Activated naive CD8-positive, alpha-beta T cell treated with anti-CD3 and anti-CD28 coated beads, Interleukin-2, amount 50 U/mL, for 24 hours (primary cell): ENCODE measurements around the gene DCAF6.

Experiments used
- ATAC-seq: fragments of 150-1000 bp; cut with Tn5 transposase; one replicate; pipeline ENCODE4 v1.10.0; 2021
- DNase-seq: peaks from one replicate; pipeline ENCODE4 v3.0.0; 2021
- H3K27ac Mint-ChIP-seq: one replicate; pipeline ENCODE4 v1.8.0; 2021; ENCODE audit warnings: mild to moderate bottlenecking, mixed read lengths
- H3K27me3 Mint-ChIP-seq: one replicate; pipeline ENCODE4 v1.8.0; 2021; ENCODE audit warnings: mixed read lengths
- H3K36me3 Mint-ChIP-seq: one replicate; pipeline ENCODE4 v1.8.0; 2021; ENCODE audit warnings: low read depth, mixed read lengths
- H3K4me1 Mint-ChIP-seq: one replicate; pipeline ENCODE4 v1.8.0; 2021; ENCODE audit warnings: mixed read lengths
- H3K4me3 Mint-ChIP-seq: one replicate; pipeline ENCODE4 v1.8.0; 2021; ENCODE audit warnings: mild to moderate bottlenecking, moderate library complexity, mixed read lengths
- H3K9me3 Mint-ChIP-seq: one replicate; pipeline ENCODE4 v1.8.0; 2021; ENCODE audit warnings: mixed read lengths

DCAF6 gene

DNA sequence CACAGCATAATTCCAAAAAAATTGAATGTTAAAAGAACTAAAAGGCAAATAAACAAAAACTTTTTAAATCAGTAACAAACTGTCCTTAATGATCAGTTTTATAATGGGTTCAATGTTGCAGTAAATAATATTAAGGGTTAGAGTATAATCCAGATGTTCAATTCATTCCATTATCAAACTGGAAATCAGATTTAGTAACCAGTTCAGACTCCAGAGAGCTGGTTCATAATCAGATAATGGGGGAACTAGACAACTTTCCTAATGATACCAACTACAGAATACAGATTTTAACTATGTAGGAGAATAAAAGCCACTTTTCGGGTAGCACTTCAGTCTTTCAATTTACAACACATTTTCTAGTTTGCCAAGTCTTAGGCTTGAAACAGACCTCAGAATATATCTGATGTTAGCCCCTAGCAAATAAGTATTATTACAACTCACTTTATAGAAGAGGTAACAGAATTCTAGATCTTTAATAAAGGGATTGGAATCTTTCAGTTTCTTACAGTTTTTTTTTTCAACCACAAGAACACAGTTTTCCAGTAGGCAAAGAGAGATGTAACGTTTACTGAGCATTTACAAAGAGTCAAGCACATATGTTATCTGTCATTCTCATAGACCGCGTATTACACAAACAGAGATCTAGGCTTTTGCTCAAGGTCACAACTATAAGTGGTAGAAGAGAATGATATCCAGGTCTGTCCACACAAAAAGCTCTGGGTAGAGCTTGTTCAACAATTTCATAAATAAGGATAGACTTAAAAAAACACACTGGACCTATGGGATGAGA is 1.9 kb upstream of the DCAF6 start:
- H3K4me1 Mint-ChIP-seq, result peaks cover 38% of the 10 kb centered on the region
- ATAC-seq, result no peak
- no peaks in the 10 kb centered on the region for H3K27me3 Mint-ChIP-seq

GRCh38 chr1:167935216-167936067 is 1.0 kb upstream of the DCAF6 start:
- Mint-ChIP-seq H3K4me1 (peaks cover 36% of the 10 kb centered on the region), H3K27me3 (no peaks in the 10 kb centered on the region), H3K36me3 (no peaks in the 10 kb centered on the region), H3K27ac (peak overlapping the region; percentile 100), H3K9me3 (no peaks in the 10 kb centered on the region), H3K4me3 (peak overlapping the region; percentile 90)
- ATAC-seq (peak; percentile 25), DNase-seq (peak; percentile 33)

More for the DNA sequence above, 1.9 kb upstream of the DCAF6 start:
- DNase-seq, result no peak
- Mint-ChIP-seq H3K36me3 (no peaks in the 10 kb centered on the region), H3K27ac (peak overlapping the region; percentile 100), H3K4me3 (peak overlapping the region; percentile 90), H3K9me3 (no peaks in the 10 kb centered on the region)

GRCh38 chr1:167936930-167937708 is 636 bp downstream of the DCAF6 start, which contains the start of gene MPC2:
TSS of gene MPC2 (minus strand) at chr1:167937072. CDS start at chr1:167935841, 1,231 bp downstream.
- H3K4me1 Mint-ChIP-seq, result peaks cover 40% of the 10 kb centered on the region
- H3K4me3 Mint-ChIP-seq, result peak within 1 kb of the TSS; percentile 90
- H3K9me3 Mint-ChIP-seq, result no peaks in the 10 kb centered on the region
- no peaks in the 10 kb centered on the region for H3K27me3 Mint-ChIP-seq
- H3K27ac Mint-ChIP-seq, result peak within 1 kb of the TSS; percentile 100
- H3K36me3 Mint-ChIP-seq, result no peaks in the 10 kb centered on the region
- ATAC-seq (peak; percentile 7), DNase-seq (peak; percentile 71)

DNA sequence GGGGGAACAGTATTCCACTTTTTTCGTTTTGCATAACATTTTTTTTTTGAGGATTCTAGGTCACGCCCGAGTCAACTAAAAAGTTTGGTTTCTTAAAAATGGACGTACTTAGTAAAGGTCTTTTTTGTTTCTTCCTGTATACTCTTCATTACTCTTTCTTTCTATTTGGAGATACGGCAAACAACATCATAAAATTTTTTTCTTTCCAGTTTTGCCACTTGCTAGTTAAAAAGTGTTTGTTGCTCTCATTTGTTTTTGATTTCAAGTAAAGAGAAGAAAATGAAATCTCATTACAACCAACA is 1.2 kb downstream of the DCAF6 start:
- ATAC-seq (no peak), DNase-seq (no peak)
- Mint-ChIP-seq H3K4me3 (peak overlapping the region; percentile 90), H3K9me3 (no peaks in the 10 kb centered on the region), H3K27ac (peak overlapping the region; percentile 100), H3K4me1 (peaks cover 38% of the 10 kb centered on the region), H3K27me3 (no peaks in the 10 kb centered on the region), H3K36me3 (peaks cover 2% of the 10 kb centered on the region)

GRCh38 chr1:167938080-167938636 is 1.7 kb downstream of the DCAF6 start:
- no peak for DNase-seq
- Mint-ChIP-seq H3K27me3 (no peaks in the 10 kb centered on the region), H3K4me1 (peaks cover 35% of the 10 kb centered on the region), H3K27ac (peak overlapping the region; percentile 9), H3K4me3 (peak overlapping the region; percentile 90), H3K9me3 (no peaks in the 10 kb centered on the region), H3K36me3 (peaks cover 2% of the 10 kb centered on the region)
- no peak for ATAC-seq

DNA sequence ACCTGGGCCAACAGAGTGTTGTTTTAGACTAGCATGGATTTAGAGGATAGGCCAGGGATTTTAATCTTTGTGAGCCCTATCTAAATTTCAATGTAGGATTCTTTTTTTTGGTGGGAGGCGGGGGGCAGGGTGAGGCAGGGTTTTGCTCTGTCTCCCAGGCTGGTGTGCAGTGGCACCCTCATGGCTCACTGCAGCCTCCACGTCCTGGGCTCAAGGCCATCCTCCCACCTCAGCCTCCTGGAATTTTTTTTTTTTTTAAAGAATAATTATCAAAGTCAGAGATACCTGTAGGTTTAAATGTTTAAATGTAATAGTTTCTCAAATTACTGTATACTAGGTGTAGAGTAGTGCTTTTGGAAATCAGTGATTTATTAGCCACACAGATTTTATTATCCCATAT is 3.8 kb downstream of the DCAF6 start:
- H3K4me3 Mint-ChIP-seq, result no peak overlapping the region
- no peak overlapping the region for H3K27ac Mint-ChIP-seq
- peaks cover 11% of the 10 kb centered on the region for H3K36me3 Mint-ChIP-seq
- H3K9me3 Mint-ChIP-seq, result no peaks in the 10 kb centered on the region
- no peaks in the 10 kb centered on the region for H3K27me3 Mint-ChIP-seq
- no peak for ATAC-seq
- no peak for DNase-seq
- H3K4me1 Mint-ChIP-seq, result peaks cover 20% of the 10 kb centered on the region

GRCh38 chr1:167943541-167943940 is 7.1 kb downstream of the DCAF6 start:
- H3K27ac Mint-ChIP-seq, result no peak overlapping the region
- H3K27me3 Mint-ChIP-seq, result no peaks in the 10 kb centered on the region

DNA sequence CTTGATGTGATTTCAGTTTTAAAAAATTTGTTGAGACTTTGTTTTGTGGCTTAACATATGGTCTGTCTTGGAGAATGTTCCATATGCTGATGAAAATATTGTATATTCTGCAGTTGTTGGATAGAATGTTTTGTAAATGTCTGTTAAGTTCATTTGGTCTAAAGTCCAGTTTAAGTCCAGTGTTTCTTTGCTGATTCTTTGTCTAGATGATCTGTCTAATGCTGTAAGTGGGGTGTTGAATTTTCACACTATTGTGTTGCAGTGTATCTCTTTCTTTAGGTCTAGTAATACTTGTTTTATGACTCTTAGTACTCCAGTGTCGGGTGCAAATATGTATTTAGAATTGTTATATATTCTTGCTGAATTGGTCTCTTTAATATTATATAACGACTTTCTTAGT is 11.2 kb downstream of the DCAF6 start:
- H3K9me3 Mint-ChIP-seq, result no peaks in the 10 kb centered on the region
- H3K36me3 Mint-ChIP-seq, result peaks cover 14% of the 10 kb centered on the region

More at GRCh38 chr1:167943541-167943940, 7.1 kb downstream of the DCAF6 start:
- Mint-ChIP-seq H3K9me3 (no peaks in the 10 kb centered on the region), H3K4me3 (no peak overlapping the region), H3K4me1 (peaks cover 33% of the 10 kb centered on the region), H3K36me3 (peaks cover 11% of the 10 kb centered on the region)
- ATAC-seq (no peak), DNase-seq (no peak)

DNA sequence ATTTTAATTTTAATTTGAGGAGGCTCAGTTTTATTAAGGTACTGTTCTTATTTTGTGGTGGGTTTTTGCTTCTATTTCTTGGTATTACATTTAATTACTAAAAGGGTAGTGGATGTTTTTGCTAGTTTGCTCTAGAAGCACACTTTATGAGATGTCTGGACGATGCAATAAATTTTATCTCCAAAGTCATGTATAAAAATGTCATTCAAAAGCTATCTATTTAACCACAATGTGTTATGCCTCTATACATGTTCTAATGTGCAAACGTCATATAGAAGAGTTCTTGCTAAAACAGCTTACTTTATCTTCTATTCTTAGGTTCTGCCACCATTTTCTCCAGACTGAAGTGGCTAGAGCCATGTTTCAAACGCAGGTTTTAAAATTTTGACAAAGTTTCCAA is 13.3 kb downstream of the DCAF6 start:
- DNase-seq (no peak), ATAC-seq (no peak)
- Mint-ChIP-seq H3K4me1 (peaks cover 32% of the 10 kb centered on the region), H3K36me3 (peaks cover 18% of the 10 kb centered on the region), H3K27me3 (no peaks in the 10 kb centered on the region), H3K4me3 (no peak overlapping the region), H3K9me3 (no peaks in the 10 kb centered on the region), H3K27ac (no peak overlapping the region)

More for the DNA sequence above, 11.2 kb downstream of the DCAF6 start:
- no peak for ATAC-seq
- Mint-ChIP-seq H3K27ac (no peak overlapping the region), H3K27me3 (no peaks in the 10 kb centered on the region), H3K4me3 (no peak overlapping the region), H3K4me1 (peaks cover 34% of the 10 kb centered on the region)
- no peak for DNase-seq

- DNase-seq, result no peak
- no peaks in the 10 kb centered on the region for H3K9me3 Mint-ChIP-seq
- H3K36me3 Mint-ChIP-seq, result peaks cover 26% of the 10 kb centered on the region
- ATAC-seq, result no peak
- H3K27me3 Mint-ChIP-seq, result no peaks in the 10 kb centered on the region
- H3K4me1 Mint-ChIP-seq, result peaks cover 28% of the 10 kb centered on the region
- H3K27ac Mint-ChIP-seq, result no peak overlapping the region
- no peak overlapping the region for H3K4me3 Mint-ChIP-seq
These were observed 14.1 kb downstream of the DCAF6 start for GRCh38 chr1:167950569-167950968.

DNA sequence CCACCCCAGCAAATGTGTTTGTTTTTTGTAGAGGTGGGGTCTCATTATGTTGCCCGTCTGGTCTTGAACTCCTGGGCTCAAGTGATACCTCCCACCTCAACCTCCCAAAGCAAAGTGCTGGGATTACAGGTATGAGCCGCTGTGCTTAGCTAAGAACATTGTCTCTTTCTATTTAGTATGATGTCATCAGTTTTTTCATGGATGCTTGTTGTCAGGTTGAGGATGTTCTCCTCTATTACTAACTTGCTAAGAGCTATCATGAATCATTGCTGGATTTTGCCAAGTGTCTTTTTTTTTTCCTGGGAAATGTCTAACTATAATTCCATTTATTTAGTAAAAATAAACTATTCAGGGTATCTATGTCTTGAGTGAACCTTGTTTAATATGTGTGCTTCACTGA is 19.4 kb downstream of the DCAF6 start:
- ATAC-seq (no peak), DNase-seq (no peak)
- H3K4me3 Mint-ChIP-seq, result no peak overlapping the region
- no peak overlapping the region for H3K27ac Mint-ChIP-seq
- H3K4me1 Mint-ChIP-seq, result peaks cover 18% of the 10 kb centered on the region
- peaks cover 34% of the 10 kb centered on the region for H3K36me3 Mint-ChIP-seq
- H3K9me3 Mint-ChIP-seq, result no peaks in the 10 kb centered on the region
- no peaks in the 10 kb centered on the region for H3K27me3 Mint-ChIP-seq

DNA sequence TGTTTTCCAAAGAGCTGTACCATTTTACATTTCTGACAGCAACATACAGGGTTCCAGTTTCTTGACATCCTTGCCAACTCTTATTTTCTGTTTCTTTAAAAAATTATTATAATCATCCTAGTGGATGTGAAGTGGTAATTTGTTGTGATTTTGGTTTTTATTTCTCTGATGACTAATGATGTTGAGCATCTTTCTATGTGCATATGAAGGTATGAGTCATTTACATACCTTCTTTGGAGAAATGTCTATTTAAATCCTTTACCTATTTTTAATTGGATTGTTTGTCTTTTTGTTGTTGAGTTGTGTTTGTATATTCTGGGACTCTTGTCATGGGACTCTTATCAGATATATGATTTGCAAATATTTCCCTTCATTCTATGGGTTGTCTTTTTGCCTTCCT is 21.2 kb downstream of the DCAF6 start:
- peaks cover 34% of the 10 kb centered on the region for H3K36me3 Mint-ChIP-seq
- ATAC-seq (no peak), DNase-seq (no peak)
- no peak overlapping the region for H3K4me3 Mint-ChIP-seq
- no peak overlapping the region for H3K27ac Mint-ChIP-seq
- no peaks in the 10 kb centered on the region for H3K27me3 Mint-ChIP-seq
- no peaks in the 10 kb centered on the region for H3K9me3 Mint-ChIP-seq
- H3K4me1 Mint-ChIP-seq, result peaks cover 17% of the 10 kb centered on the region

DNA sequence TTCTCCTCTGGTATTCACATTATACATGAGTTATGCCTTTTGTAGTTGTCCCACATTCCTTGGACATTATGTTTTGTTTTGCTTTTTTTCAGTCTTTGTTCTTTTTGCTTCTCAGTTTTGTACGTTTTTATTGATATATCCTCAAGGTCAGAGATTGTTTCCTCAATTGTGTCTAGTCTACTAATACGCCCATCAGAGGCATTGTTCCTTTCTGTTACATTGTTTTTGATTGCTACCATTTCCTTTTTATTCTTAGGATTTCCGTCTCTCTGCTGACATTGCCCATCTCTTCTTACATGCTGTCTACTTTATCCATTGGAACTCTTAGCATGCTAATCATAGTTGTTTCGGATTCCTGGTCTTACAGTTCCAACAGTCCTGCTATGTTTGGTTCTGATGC is 28.2 kb downstream of the DCAF6 start:
- no peaks in the 10 kb centered on the region for H3K27me3 Mint-ChIP-seq
- H3K4me3 Mint-ChIP-seq, result no peak overlapping the region
- H3K4me1 Mint-ChIP-seq, result peaks cover 5% of the 10 kb centered on the region
- ATAC-seq (no peak), DNase-seq (no peak)
- no peaks in the 10 kb centered on the region for H3K9me3 Mint-ChIP-seq
- no peak overlapping the region for H3K27ac Mint-ChIP-seq
- peaks cover 13% of the 10 kb centered on the region for H3K36me3 Mint-ChIP-seq

GRCh38 chr1:167966050-167966449 is 29.6 kb downstream of the DCAF6 start:
- DNase-seq, result no peak
- Mint-ChIP-seq H3K27ac (no peak overlapping the region), H3K9me3 (no peaks in the 10 kb centered on the region), H3K4me1 (peaks cover 5% of the 10 kb centered on the region), H3K4me3 (no peak overlapping the region), H3K27me3 (no peaks in the 10 kb centered on the region), H3K36me3 (peaks cover 9% of the 10 kb centered on the region)
- no peak for ATAC-seq
